Heart left ventricle (tissue), 16 donors: ENCODE results near the gene FMN2. TPM values are rescaled to one million over a fixed set of nuclear protein-coding genes. Genes with fewer than 3 reads are reported as not detected.

Experiments
- ATAC-seq, 4 donors: fragments of 200-7000 bp; cut with Tn5 transposase; one replicate each; pipeline ENCODE4 v1.9.1; 2020 to 2022; ENCODE audit warnings: moderate library complexity in 4 of 4, mild to moderate bottlenecking in 3 of 4, moderate number of reproducible peaks in 1 of 4
- DNase-seq, 5 donors: peaks; one replicate each; pipeline ENCODE4 v3.0.0-alpha.2; 2020
- H3K27ac ChIP-seq, 12 donors: fragments of 200-600 bp; sonication (generic) in 4 of 12; one replicate each; pipeline versions ENCODE4 v1.5.0 to v1.8.0; 2016 to 2022; ENCODE audit warnings: mild to moderate bottlenecking in 2 of 12
- H3K27me3 ChIP-seq, 9 donors: fragments of 200-600 bp; sonication (generic) in 2 of 9; one replicate each; pipeline versions ENCODE4 v1.5.1 to v1.8.0; 2016 to 2022; ENCODE audit warnings: mild to moderate bottlenecking in 3 of 9
- H3K36me3 ChIP-seq, 9 donors: fragments of 200-600 bp; sonication (generic) in 2 of 9; one replicate each; pipeline versions ENCODE4 v1.5.0 to v1.8.0; 2018 to 2022; ENCODE audit warnings: mild to moderate bottlenecking in 2 of 9
- H3K4me1 ChIP-seq, 12 donors: fragments of 200-600 bp; sonication (generic) in 4 of 12; one replicate each; pipeline versions ENCODE4 v1.5.0 to v1.8.0; 2016 to 2022; ENCODE audit warnings: mild to moderate bottlenecking in 3 of 12
- H3K4me3 ChIP-seq, 12 donors: fragments of 200-600 bp; sonication (generic) in 4 of 12; one replicate each; pipeline versions ENCODE4 v1.5.0 to v1.8.0; 2017 to 2022; ENCODE audit warnings: mild to moderate bottlenecking in 9 of 12, moderate library complexity in 4 of 12
- H3K9me3 ChIP-seq, 12 donors: fragments of 200-600 bp; sonication (generic) in 4 of 12; one replicate each; pipeline versions ENCODE4 v1.5.0 to v1.8.0; 2016 to 2022; ENCODE audit warnings: mild to moderate bottlenecking in 1 of 12
- CTCF ChIP-seq, 12 donors: fragments of 200-600 bp; sonication (generic) in 4 of 12; IDR thresholded peaks; one replicate each; pipeline versions ENCODE4 v1.5.0 to v1.8.0; 2018 to 2022; ENCODE audit warnings: antibody characterized with exemption in 12 of 12, mild to moderate bottlenecking in 5 of 12
- POLR2A ChIP-seq, 2 donors: fragments of 450-650 bp; IDR thresholded peaks; one replicate each; pipeline ENCODE4 v1.6.1; 2017; ENCODE audit warnings: antibody characterized with exemption in 2 of 2, mild to moderate bottlenecking in 2 of 2, moderate library complexity in 2 of 2
- WGBS, 4 donors: extraction: QIAGEN DNeasy Blood & Tissue Kit in 2 of 4; methylation state at CpG; one replicate each; pipeline versions ENCODE4 v1.1.5 to v1.1.7; 2013 to 2018; 5-methylcytosine and 5-hydroxymethylcytosine counted together
- intact Hi-C, 10 donors: fragments of 100-400 bp; cut with DNase I; formaldehyde crosslinking; loops; one replicate each; pipeline versions ENCODE4 v1.11.1 to v1.14.2; 2022
- polyA plus RNA-seq, 2 donors: library from polyadenylated mRNA; stranded (reverse); fragments of 200-250 nt; gene quantifications; one replicate each; pipeline ENCODE4 v1.2.3, GENCODE V29; 2013
- total RNA-seq, 9 donors: library from RNA; depleted of rRNA in 2 of 9; stranded (reverse); fragments of >200 nt in 2 of 9; fragmentation: NEBNext Ultra II Directional in 3 of 9; extraction: Animal tissue kit (Norgen Biotek cat#: 25700) in 3 of 9; gene quantifications; one replicate each; pipeline versions ENCODE4 v1.1.0 to v1.2.4, GENCODE V29; 2016 to 2023
- donor health status: ischemic (EF 13 %, LVEDD 7.1; RV severe dilation, severe dysfunction).
- donor health status: healthy with polysubstance abuse.
- donor health status: DM: no; HTN: yes; CAD: no.
- donor health status: DM: no; HTN: no; CAD: no.
- donor health status: ischemic (EF 25% LVEDD 6.9; RV normal size, moderate dysfunction).
- donor health status: ischemic (EF 25% LVEDD 5.7; RV mildly dilated, moderate dysfunction).
- donor health status: healthy.
- donor health status: DM: yes; HTN: yes; CAD: no.
- donor health status: ischemic (EF 35%, LVEDD 5.7; RV mildly dilated, moderate dysfunction).
- donor health status: nonischemic (EF 11% LVEDD 7.7; RV severe dilation, severe dysfunction).
- donor health status: DM: yes; HTN: yes; CAD: no.
- donor health status: PGD.
- donor health status: ischemic (EF 29% LVEDD 5.4; RV normal size, mild dysfunction).
- donor health status: nonischemic (EF 23%, LVEDD 6.1; RV moderate dilation, normal function).

The FMN2 gene
- total and polyA plus RNA-seq, 11 donors: 0.11 to 1.9 (median 0.31) TPM; not detected in 8

- ATAC-seq (no peak), DNase-seq (no peak)
- Histone ChIP-seq H3K36me3 (no peaks in the 10 kb centered on the region), H3K27ac (no peak overlapping the region), H3K9me3 (no peaks in the 10 kb centered on the region), H3K27me3 (no peaks in the 10 kb centered on the region), H3K4me1 (no peaks in the 10 kb centered on the region), H3K4me3 (no peak overlapping the region)
- TF ChIP-seq POLR2A (IDR thresholded peaks at IDR 0.05) (no peak), CTCF (IDR thresholded peaks at IDR 0.05) (no peak)
- 74 to 84% (median 81%) methylated on average over 6 of the region's 6 CpGs for WGBS, 4 donors
- intact Hi-C loops: no loop called here
Observed at GRCh38 chr1:240486611-240487010, 394.9 kb downstream of the FMN2 start.

- Histone ChIP-seq H3K9me3 (no peaks in the 10 kb centered on the region), H3K4me3 (no peak overlapping the region), H3K27me3 (peaks cover 0 to under 1% (median 0%) of the 10 kb centered on the region in 9 donors), H3K27ac (no peak overlapping the region), H3K36me3 (no peaks in the 10 kb centered on the region), H3K4me1 (no peaks in the 10 kb centered on the region)
- WGBS, 4 donors: 65 to 83% (median 75%) methylated on average over 3 of the region's 3 CpGs
- DNase-seq (no peak), ATAC-seq (no peak)
- intact Hi-C loops: no loop called here
- TF ChIP-seq CTCF (IDR thresholded peaks at IDR 0.05): no peak
- TF ChIP-seq POLR2A (IDR thresholded peaks at IDR 0.05): no peak
Observed at GRCh38 chr1:240487493-240487892, 395.8 kb downstream of the FMN2 start.

- DNase-seq (no peak), ATAC-seq (no peak)
- no peaks in the 10 kb centered on the region for H3K9me3 ChIP-seq
- H3K4me1 ChIP-seq: no peaks in the 10 kb centered on the region
- intact Hi-C loops: no loop called here
- H3K27ac ChIP-seq: no peak overlapping the region
- 63 to 85% (median 64%) methylated on average over 5 of the region's 5 CpGs for WGBS, 4 donors
- H3K4me3 ChIP-seq: no peak overlapping the region
- H3K27me3 ChIP-seq: peaks cover 0 to 3% (median 0%) of the 10 kb centered on the region in 9 donors
- H3K36me3 ChIP-seq: no peaks in the 10 kb centered on the region
- TF ChIP-seq CTCF (IDR thresholded peaks at IDR 0.05) (no peak), POLR2A (IDR thresholded peaks at IDR 0.05) (no peak)
Observed at GRCh38 chr1:240491156-240491555, 399.5 kb downstream of the FMN2 start.

GRCh38 chr1:240491796-240492195 lies 400.1 kb downstream of the FMN2 start:
- no peak overlapping the region for H3K27ac ChIP-seq
- H3K27me3 ChIP-seq: peaks cover 0 to 3% (median 0%) of the 10 kb centered on the region in 9 donors
- 75 to 78% (median 76%) methylated on average over 7 of the region's 7 CpGs for WGBS, 4 donors
- H3K36me3 ChIP-seq: no peaks in the 10 kb centered on the region
- DNase-seq (no peak), ATAC-seq (no peak)
- intact Hi-C loops: no loop called here
- no peak overlapping the region for H3K4me3 ChIP-seq
- no peaks in the 10 kb centered on the region for H3K4me1 ChIP-seq
- TF ChIP-seq CTCF (IDR thresholded peaks at IDR 0.05): no peak
- TF ChIP-seq POLR2A (IDR thresholded peaks at IDR 0.05): no peak
- no peaks in the 10 kb centered on the region for H3K9me3 ChIP-seq
